Stimulated activated naive B cell treated with anti-CD40 and anti-IgM and Interleukin-4, amounts not matched to agents 10 μg/mL and 1 μg/mL and 100 μg/mL, for 72 hours (primary cell): ENCODE measurements around the gene PRORP.
"Not testable (repeated sequence)": the region's sequence is repeated elsewhere in the genome, so short reads cannot be mapped to it uniquely, and the experiment has no call there.

Experiments
- ATAC-seq, 2 donors: fragments of 150-1000 bp; cut with Tn5 transposase; replicated peaks; 2 replicates each; pipeline ENCODE4 v1.10.0; 2021; ENCODE audit warnings: moderate library complexity in 1 of 2
- DNase-seq: peaks from one replicate; pipeline ENCODE4 v3.0.0; 2021
- H3K27ac Mint-ChIP-seq: one replicate; pipeline ENCODE4 v1.8.0; 2022; ENCODE audit warnings: mild to moderate bottlenecking, mixed read lengths
- H3K27me3 Mint-ChIP-seq, 2 donors: one replicate each; pipeline ENCODE4 v1.8.0; 2022; ENCODE audit warnings: mixed read lengths in 2 of 2
- H3K36me3 Mint-ChIP-seq, 2 donors: one replicate each; pipeline ENCODE4 v1.8.0; 2022; ENCODE audit warnings: mixed read lengths in 2 of 2, mild to moderate bottlenecking in 1 of 2
- H3K4me1 Mint-ChIP-seq, 2 donors: one replicate each; pipeline ENCODE4 v1.8.0; 2022; ENCODE audit warnings: mixed read lengths in 2 of 2, mild to moderate bottlenecking in 1 of 2
- H3K4me3 Mint-ChIP-seq, 2 donors: one replicate each; pipeline ENCODE4 v1.8.0; 2022; ENCODE audit warnings: mild to moderate bottlenecking in 2 of 2, mixed read lengths in 2 of 2, moderate library complexity in 1 of 2
- H3K9me3 Mint-ChIP-seq, 2 donors: one replicate each; pipeline ENCODE4 v1.8.0; 2022; ENCODE audit warnings: mixed read lengths in 2 of 2, mild to moderate bottlenecking in 1 of 2

The PRORP gene

GRCh38 chr14:35121887-35122695 is at the start of gene PRORP, which contains the start of gene PPP2R3C:
Gene PRORP (plus strand): TSS chr14:35122552. CDS start chr14:35123246, 694 bp downstream.
Gene PPP2R3C (minus strand): TSS chr14:35121990. CDS start chr14:35121959, 31 bp downstream.
- Mint-ChIP-seq H3K27me3 (no peaks in the 10 kb centered on the region), H3K4me1 (peaks cover 26 to 62% of the 10 kb centered on the region in 2 donors), H3K9me3 (no peaks in the 10 kb centered on the region), H3K36me3 (peaks cover 11 to 21% of the 10 kb centered on the region in 2 donors), H3K27ac (peak within 1 kb of the TSS; percentile 99), H3K4me3 (peak within 1 kb of the TSS; percentile 88 to 95)
- ATAC-seq (peak; percentile 90 to 92), DNase-seq (peak; percentile 90)

DNA sequence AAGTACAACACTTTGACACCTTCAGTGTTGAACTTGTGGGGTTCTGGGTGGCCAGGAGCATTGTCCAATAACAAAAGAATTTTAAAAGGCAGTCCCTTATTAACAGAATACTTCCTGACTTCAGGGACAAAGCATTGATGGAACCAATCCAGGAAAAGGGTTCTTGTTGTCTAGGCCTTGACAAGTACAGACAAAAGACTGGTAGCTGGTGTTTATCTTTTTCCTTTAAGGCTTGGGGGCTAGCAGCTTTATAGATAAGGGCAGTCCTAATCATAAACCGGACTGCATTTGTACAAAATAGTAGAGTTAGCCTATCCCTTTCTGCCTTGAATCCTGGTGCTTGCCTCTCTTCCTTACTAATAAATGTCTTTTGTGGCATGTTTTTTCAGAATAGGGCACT is 48.9 kb upstream of the PRORP start:
- Mint-ChIP-seq H3K9me3 (no peaks in the 10 kb centered on the region), H3K4me3 (no peak overlapping the region), H3K36me3 (peaks cover 25 to 27% of the 10 kb centered on the region in 2 donors), H3K4me1 (no peaks in the 10 kb centered on the region), H3K27ac (no peak overlapping the region), H3K27me3 (no peaks in the 10 kb centered on the region)
- no peak for ATAC-seq
- no peak for DNase-seq

- Mint-ChIP-seq H3K27ac (no peak overlapping the region), H3K4me3 (no peak overlapping the region), H3K4me1 (no peaks in the 10 kb centered on the region), H3K27me3 (no peaks in the 10 kb centered on the region), H3K9me3 (no peaks in the 10 kb centered on the region), H3K36me3 (peaks cover 11 to 13% of the 10 kb centered on the region in 2 donors)
- no peak for DNase-seq
- no peak for ATAC-seq
Observed at GRCh38 chr14:35078082-35078481, 44.3 kb upstream of the PRORP start.

GRCh38 chr14:35079742-35080141 is 42.6 kb upstream of the PRORP start:
- H3K4me1 Mint-ChIP-seq = no peaks in the 10 kb centered on the region
- no peak overlapping the region for H3K27ac Mint-ChIP-seq
- no peaks in the 10 kb centered on the region for H3K27me3 Mint-ChIP-seq
- no peak overlapping the region for H3K4me3 Mint-ChIP-seq
- peaks cover 12 to 16% of the 10 kb centered on the region in 2 donors for H3K36me3 Mint-ChIP-seq
- no peaks in the 10 kb centered on the region for H3K9me3 Mint-ChIP-seq
- no peak for ATAC-seq
- DNase-seq = no peak

- Mint-ChIP-seq H3K27me3 (no peaks in the 10 kb centered on the region), H3K4me3 (no peak overlapping the region), H3K4me1 (no peaks in the 10 kb centered on the region), H3K9me3 (no peaks in the 10 kb centered on the region), H3K27ac (peak overlapping the region; percentile 20), H3K36me3 (peaks cover 25 to 29% of the 10 kb centered on the region in 2 donors)
- ATAC-seq = no peak
- DNase-seq = no peak
Observed at GRCh38 chr14:35083530-35084150, 38.7 kb upstream of the PRORP start.

DNA sequence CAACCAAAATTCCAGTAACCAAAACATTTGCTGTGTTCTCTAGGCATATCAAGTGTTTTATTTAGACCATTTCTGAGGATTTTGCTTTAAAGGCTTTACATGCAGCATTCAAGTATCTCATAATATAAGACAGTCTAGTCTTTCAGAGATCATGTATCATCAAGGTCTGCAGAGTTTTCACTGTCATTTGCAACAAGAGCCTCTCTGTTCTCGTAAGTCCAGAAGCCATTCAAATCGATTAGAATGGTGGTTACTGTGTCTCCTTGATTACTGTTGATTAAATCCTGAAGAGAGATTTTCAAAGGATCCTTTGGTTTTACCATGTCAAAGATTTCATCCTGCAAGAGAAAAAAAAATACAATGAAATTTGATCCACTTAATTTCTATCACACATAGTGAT is 36.9 kb upstream of the PRORP start:
- no peaks in the 10 kb centered on the region for H3K9me3 Mint-ChIP-seq
- DNase-seq = no peak
- no peak overlapping the region for H3K4me3 Mint-ChIP-seq
- H3K36me3 Mint-ChIP-seq = peaks cover 23 to 25% of the 10 kb centered on the region in 2 donors
- peak overlapping the region; percentile 33 for H3K27ac Mint-ChIP-seq
- ATAC-seq = no peak
- H3K27me3 Mint-ChIP-seq = no peaks in the 10 kb centered on the region
- H3K4me1 Mint-ChIP-seq = no peaks in the 10 kb centered on the region

- Mint-ChIP-seq H3K9me3 (no peaks in the 10 kb centered on the region), H3K27me3 (no peaks in the 10 kb centered on the region), H3K4me1 (no peaks in the 10 kb centered on the region), H3K27ac (no peak overlapping the region), H3K4me3 (no peak overlapping the region), H3K36me3 (peaks cover 30 to 35% of the 10 kb centered on the region in 2 donors)
- no peak for DNase-seq
- ATAC-seq = no peak
Observed at GRCh38 chr14:35088514-35088913, 33.8 kb upstream of the PRORP start.

GRCh38 chr14:35094645-35095044 is 27.7 kb upstream of the PRORP start:
- not testable (repeated sequence) for DNase-seq, H3K4me3 Mint-ChIP-seq, H3K4me1 Mint-ChIP-seq, ATAC-seq, H3K9me3 Mint-ChIP-seq, H3K27me3 Mint-ChIP-seq, H3K27ac Mint-ChIP-seq
- H3K36me3 Mint-ChIP-seq = peaks cover 20 to 25% of the 10 kb centered on the region in 2 donors

DNA sequence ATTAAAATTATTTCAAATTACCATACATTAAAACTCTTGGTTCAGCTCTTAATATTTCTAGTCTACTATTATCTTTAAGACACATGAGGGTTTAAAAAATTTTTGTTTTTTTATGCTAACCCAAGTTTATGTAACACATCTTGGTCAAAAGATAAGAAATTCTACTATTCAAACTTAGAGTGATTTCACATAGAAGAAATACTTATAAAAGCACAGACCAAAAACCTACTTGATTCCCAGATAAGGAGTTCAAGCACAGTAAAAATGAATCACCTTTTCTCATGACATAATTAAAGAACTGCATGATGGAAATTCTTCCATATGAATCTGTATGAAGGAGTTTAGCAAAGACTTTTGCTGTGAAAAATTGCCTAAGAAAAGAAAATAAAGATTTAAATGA is 14.5 kb upstream of the PRORP start:
- DNase-seq (no peak), ATAC-seq (no peak)
- Mint-ChIP-seq H3K27me3 (no peaks in the 10 kb centered on the region), H3K4me1 (no peaks in the 10 kb centered on the region), H3K36me3 (peaks cover 31 to 38% of the 10 kb centered on the region in 2 donors), H3K27ac (no peak overlapping the region), H3K4me3 (no peak overlapping the region), H3K9me3 (peaks cover 0 to 4% of the 10 kb centered on the region in 2 donors)

DNA sequence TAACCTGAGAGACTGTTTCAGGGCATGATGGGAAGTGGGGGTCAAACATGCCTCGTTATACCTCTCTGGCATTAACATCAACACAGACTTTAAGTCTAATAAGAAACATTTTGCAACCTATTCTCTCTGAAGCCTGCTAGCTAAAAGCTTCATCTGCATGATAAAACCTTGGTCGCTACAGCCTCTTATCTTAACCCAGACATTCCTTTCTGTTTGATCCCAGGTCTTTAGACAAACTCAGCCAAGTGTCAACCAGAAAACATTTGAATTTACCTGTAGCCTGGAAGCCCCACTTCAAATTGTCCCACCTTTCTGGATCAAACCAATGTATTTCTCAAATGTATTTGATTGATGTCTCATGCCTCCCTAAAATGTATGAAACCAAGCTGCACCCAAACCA is 9.7 kb upstream of the PRORP start:
- Mint-ChIP-seq H3K36me3 (peaks cover 42 to 53% of the 10 kb centered on the region in 2 donors), H3K27me3 (no peaks in the 10 kb centered on the region), H3K4me3 (no peak overlapping the region), H3K9me3 (peaks cover 0 to 4% of the 10 kb centered on the region in 2 donors), H3K27ac (no peak overlapping the region), H3K4me1 (peaks cover 9 to 13% of the 10 kb centered on the region in 2 donors)
- ATAC-seq (no peak), DNase-seq (no peak)

GRCh38 chr14:35113308-35113950 is 8.9 kb upstream of the PRORP start:
- Mint-ChIP-seq H3K36me3 (peaks cover 42 to 53% of the 10 kb centered on the region in 2 donors), H3K27ac (no peak overlapping the region), H3K27me3 (no peaks in the 10 kb centered on the region), H3K4me3 (no peak overlapping the region), H3K4me1 (peaks cover 16 to 17% of the 10 kb centered on the region in 2 donors), H3K9me3 (peaks cover 0 to 4% of the 10 kb centered on the region in 2 donors)
- no peak for DNase-seq
- no peak for ATAC-seq

- Mint-ChIP-seq H3K27me3 (no peaks in the 10 kb centered on the region), H3K4me1 (peaks cover 16 to 22% of the 10 kb centered on the region in 2 donors), H3K9me3 (peaks cover 0 to 4% of the 10 kb centered on the region in 2 donors), H3K36me3 (peaks cover 42 to 53% of the 10 kb centered on the region in 2 donors), H3K27ac (no peak overlapping the region), H3K4me3 (no peak overlapping the region)
- DNase-seq (no peak), ATAC-seq (no peak)
Observed at GRCh38 chr14:35114036-35114435, 8.3 kb upstream of the PRORP start.

DNA sequence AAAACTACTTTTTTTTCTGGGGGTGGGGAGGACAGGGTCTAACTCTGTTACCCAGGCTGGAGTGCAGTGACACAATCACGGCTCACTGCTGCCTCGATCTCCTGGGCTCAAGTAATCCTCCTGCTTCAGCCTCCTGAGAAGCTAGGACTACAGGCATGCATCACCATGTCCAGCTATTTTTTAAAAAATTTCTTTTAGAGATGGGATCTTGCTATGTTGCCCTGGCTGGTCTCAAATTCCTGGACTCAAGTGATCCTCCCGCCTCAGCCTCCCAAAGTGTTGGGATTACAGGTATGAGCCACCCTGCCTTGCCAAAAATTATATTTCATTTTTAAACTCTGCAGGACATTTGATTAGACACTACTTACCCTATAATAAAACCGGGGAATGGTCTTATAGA is 6.1 kb upstream of the PRORP start:
- peaks cover 42 to 55% of the 10 kb centered on the region in 2 donors for H3K36me3 Mint-ChIP-seq
- no peak overlapping the region for H3K27ac Mint-ChIP-seq
- DNase-seq (no peak), ATAC-seq (no peak)
- no peaks in the 10 kb centered on the region for H3K27me3 Mint-ChIP-seq
- H3K4me1 Mint-ChIP-seq = peaks cover 23 to 43% of the 10 kb centered on the region in 2 donors
- H3K4me3 Mint-ChIP-seq = no peak overlapping the region
- H3K9me3 Mint-ChIP-seq = peaks cover 0 to 4% of the 10 kb centered on the region in 2 donors

- ATAC-seq = no peak
- H3K9me3 Mint-ChIP-seq = no peaks in the 10 kb centered on the region
- peaks cover 23 to 43% of the 10 kb centered on the region in 2 donors for H3K4me1 Mint-ChIP-seq
- no peak for DNase-seq
- peaks cover 34 to 46% of the 10 kb centered on the region in 2 donors for H3K36me3 Mint-ChIP-seq
- no peak overlapping the region for H3K4me3 Mint-ChIP-seq
- H3K27me3 Mint-ChIP-seq = no peaks in the 10 kb centered on the region
- H3K27ac Mint-ChIP-seq = no peak overlapping the region
Observed at GRCh38 chr14:35117112-35117511, 5.2 kb upstream of the PRORP start.
